Measurements from ENCODE around the gene SLC6A15.

SLC6A15 gene

GRCh38 chr12:84843593-84844144, 68.9 kb downstream of the SLC6A15 start:
- no peak for TF ChIP-seq POLR2A (IDR thresholded peaks at IDR 0.05; ENCODE audit: low read depth, low read length)
- FAIRE-seq (no peak), DNase-seq (ENCODE audit: insufficient read length, low spot score) (no peak)

DNA sequence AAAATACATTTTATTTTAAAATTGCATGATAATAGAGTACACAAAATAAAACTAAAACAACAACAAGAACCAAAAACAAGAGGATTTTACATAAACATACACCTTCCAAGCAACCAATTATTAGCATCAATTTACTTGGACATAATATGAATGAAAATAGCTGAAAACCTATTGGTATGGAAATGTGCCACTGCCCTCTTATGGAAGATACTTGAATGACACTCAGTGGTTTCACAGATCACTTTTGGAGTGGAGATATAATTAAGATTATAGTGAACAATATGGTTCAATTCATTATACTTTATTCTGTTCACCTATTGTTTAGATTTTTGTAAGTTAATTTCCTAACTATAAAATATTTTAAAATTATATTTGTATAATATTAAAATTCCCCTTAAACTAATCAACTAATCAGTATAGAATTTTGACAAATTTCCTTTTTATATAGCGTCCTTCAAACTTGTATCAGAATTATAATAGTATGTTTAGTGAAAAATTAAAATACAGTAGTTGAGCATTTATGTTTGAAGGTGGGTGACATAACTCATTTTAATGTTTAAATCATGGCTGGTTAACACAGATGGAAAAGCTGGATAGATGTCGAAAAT, 70.1 kb downstream of the SLC6A15 start:
- FAIRE-seq (peak; percentile 90), DNase-seq (ENCODE audit: insufficient read length, low spot score) (no peak)
- no peak for TF ChIP-seq POLR2A (IDR thresholded peaks at IDR 0.05; ENCODE audit: low read depth, low read length)

- TF ChIP-seq POLR2A (IDR thresholded peaks at IDR 0.05; ENCODE audit: low read depth, low read length): no peak
- DNase-seq (ENCODE audit: insufficient read length, low spot score) (no peak), FAIRE-seq (peak; percentile 78)
Observed at GRCh38 chr12:84841591-84841990, 71.0 kb downstream of the SLC6A15 start.

DNA sequence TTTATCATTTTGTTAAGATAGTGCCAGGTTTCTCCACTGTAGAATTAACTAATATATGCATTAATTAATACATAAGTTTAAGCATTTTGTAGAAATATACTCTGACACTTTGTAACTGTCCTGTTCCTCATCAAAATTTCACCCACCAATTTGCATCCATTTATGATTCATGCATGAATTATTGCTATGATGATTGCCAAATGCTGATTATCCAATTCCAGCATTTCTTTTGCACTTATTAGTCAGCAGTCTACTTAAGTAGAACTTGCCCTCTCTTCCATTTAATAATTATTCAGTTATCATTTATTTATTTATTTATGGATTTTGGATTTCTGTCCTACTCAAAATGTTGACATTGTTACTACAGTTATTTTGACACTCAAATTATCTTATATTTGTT, 72.2 kb downstream of the SLC6A15 start:
- FAIRE-seq: no peak
- TF ChIP-seq POLR2A (IDR thresholded peaks at IDR 0.05; ENCODE audit: low read depth, low read length): no peak
- DNase-seq (ENCODE audit: insufficient read length, low spot score): no peak

DNA sequence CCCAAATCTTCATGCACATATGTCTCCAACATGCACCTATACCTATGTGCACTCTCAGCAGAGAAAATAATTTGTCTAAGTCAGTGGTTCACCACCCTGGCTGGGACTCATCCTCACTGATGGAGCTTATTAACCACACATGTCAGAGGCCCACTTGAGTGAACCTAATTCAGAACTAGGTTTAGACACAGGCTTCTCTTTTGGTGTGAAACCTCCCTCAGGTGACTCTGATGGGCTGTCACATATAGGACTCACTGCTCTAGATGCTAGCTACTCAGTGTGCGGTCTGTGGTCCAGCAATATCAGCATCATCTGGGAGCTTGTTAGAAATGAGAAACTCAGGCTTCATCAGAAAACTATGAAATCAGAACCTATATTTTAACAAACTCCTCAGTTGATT, 85.7 kb downstream of the SLC6A15 start:
- FAIRE-seq (no peak), DNase-seq (ENCODE audit: insufficient read length, low spot score) (no peak)
- TF ChIP-seq POLR2A (IDR thresholded peaks at IDR 0.05; ENCODE audit: low read depth, low read length): no peak

GRCh38 chr12:84825149-84825548, 87.5 kb downstream of the SLC6A15 start:
- FAIRE-seq (no peak), DNase-seq (ENCODE audit: insufficient read length, low spot score) (no peak)
- TF ChIP-seq POLR2A (IDR thresholded peaks at IDR 0.05; ENCODE audit: low read depth, low read length): no peak

DNA sequence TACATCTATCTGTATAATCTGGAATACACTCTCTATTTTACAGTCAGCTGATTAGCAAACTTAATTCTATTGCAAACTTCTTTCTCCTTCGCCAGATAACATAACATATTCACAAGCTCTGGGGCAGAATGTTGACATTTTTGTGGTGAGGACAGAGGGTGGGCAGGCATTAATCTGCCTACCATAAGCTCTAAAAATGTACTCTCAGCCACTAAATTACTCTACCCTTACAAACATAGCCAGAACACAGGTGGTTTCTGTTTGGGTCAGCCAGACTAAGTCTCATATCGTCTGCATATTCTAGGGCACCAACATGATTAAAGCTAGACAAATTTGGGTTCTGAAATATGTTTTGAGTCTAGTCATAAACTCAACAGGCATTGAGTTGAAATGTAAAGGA, 90.1 kb downstream of the SLC6A15 start:
- no peak for TF ChIP-seq POLR2A (IDR thresholded peaks at IDR 0.05; ENCODE audit: low read depth, low read length)
- DNase-seq (ENCODE audit: insufficient read length, low spot score) (no peak), FAIRE-seq (no peak)

DNA sequence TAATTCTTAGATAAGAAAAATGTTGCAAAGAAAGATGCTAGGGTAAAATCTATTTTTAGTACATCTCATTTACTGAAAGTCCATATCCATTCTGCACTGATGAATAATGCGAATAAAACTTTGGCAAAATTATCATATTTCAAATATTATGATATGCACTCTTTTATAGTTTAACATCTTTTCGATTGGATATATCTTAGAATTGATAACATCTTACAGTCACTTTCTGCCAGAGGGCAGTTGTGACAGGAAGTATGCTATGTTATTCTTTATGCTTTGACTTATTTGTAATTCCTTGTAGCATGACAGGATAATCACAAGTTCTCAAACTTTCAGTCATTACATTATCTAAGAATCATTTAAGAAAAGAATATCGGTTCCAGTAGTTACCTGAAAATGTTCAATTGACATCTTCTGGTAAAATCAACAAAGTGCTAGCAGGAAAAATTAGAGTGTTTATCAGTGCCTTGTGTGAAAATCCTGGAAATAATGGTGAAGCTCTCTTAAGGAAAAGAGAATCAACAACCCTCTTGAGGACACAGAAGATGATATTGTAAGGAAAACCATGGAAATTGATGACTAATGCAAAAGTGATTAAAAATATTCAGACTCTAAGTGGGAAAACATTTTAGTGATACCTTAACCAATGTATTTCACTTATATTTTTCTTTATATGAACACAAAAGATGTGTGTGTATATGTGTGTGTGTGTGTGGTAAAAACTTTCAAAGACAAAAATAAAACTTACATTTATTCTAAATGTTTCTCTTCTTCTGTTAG, 95.5 kb downstream of the SLC6A15 start:
- no peak for DNase-seq (ENCODE audit: insufficient read length, low spot score)
- no peak for FAIRE-seq
- no peak for TF ChIP-seq POLR2A (IDR thresholded peaks at IDR 0.05; ENCODE audit: low read depth, low read length)

- DNase-seq (ENCODE audit: insufficient read length, low spot score) (no peak), FAIRE-seq (peak; percentile 80)
- no peak for TF ChIP-seq POLR2A (IDR thresholded peaks at IDR 0.05; ENCODE audit: low read depth, low read length)
Observed at GRCh38 chr12:84814664-84815245, 97.8 kb downstream of the SLC6A15 start.

GRCh38 chr12:84813780-84814663, 98.6 kb downstream of the SLC6A15 start:
- TF ChIP-seq POLR2A (IDR thresholded peaks at IDR 0.05; ENCODE audit: low read depth, low read length): no peak
- FAIRE-seq (no peak), DNase-seq (ENCODE audit: insufficient read length, low spot score) (no peak)

DNA sequence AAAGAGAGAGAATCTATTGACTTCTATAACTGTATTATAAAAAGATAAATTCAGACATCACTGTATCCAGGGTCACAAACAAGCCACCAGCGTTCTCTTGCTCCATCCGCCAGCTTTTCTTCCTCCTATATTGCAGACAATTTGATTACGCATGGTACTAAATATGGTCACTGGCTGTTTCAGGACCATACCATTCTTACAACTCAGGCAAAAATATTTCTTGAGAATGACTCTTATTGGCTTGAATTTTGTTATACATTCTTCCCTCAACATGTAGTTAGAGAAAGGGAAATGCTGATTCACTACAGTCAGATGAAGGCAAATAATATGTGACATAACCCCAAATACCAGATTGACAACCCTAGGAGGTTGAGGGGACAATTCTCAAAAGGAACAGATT, 101.3 kb downstream of the SLC6A15 start:
- no peak for TF ChIP-seq POLR2A (IDR thresholded peaks at IDR 0.05; ENCODE audit: low read depth, low read length)
- DNase-seq (ENCODE audit: insufficient read length, low spot score): no peak
- FAIRE-seq: no peak

DNA sequence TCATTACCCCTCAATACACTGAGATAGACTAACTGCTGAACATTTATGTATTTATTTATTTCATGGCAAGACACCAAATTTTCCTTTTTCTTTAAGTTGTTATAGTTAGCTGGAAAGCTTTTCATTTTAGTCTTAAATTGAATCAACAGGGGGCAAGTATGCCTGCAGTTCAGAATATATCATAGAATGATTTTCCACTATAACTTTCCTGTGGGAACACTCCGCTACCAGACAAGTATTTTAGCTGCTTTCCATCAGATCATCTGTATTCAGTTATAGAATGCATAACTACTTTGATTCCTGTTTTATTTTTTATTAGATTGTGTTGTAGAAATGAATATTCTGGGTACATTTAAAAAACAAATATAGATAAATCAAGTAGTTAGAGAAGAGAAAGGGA, 102.0 kb downstream of the SLC6A15 start:
- FAIRE-seq (no peak), DNase-seq (ENCODE audit: insufficient read length, low spot score) (no peak)
- TF ChIP-seq POLR2A (IDR thresholded peaks at IDR 0.05; ENCODE audit: low read depth, low read length): no peak

All from H54 (cell line).